B cell (primary cell): Measurements from ENCODE around the gene ITGB1BP1.

ENCODE experiments used
- EZH2 ChIP-seq: IDR thresholded peaks from 2 replicates; pipeline ENCODE4 v1.6.1; 2012; ENCODE audit warnings: borderline replicate concordance, low read depth, mild to moderate bottlenecking, moderate library complexity, low read length; ENCODE audit not compliant: insufficient read depth, poor library complexity, severe bottlenecking
- TF ChIP-seq, protein P1 (sequence below): fragments of 200-600 bp; IDR thresholded peaks from one replicate; pipeline ENCODE4 v1.8.0; 2022; ENCODE audit warnings: antibody characterized with exemption, mild to moderate bottlenecking

DNA sequence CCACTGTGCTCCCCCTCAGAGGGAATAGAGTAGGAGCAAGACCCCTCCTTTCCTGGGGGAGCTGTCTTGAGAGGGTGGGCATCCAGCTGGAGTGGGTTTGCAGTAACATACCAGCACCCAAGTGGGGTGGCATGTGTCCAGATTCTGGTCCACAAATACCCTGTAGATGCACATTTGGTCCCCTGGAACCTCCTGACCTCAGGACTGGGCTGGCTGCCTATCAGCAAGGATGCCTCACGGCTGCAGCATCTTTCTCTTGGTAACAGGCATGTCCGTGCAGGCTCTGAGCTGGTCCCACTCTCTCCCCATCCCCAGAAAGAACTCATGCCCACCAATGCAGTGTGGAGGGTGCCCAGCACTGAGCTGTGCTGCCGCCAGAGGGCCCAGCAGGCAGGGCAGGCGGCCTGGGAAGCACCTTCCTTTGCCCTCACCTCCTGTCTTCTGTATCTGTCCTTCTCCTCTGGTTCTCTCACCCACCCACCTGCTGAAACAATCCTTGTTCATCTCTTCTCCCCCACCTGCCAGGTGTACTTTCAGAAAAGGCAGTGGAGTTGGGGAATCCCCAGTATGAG lies 47.4 kb downstream of the ITGB1BP1 start:
- TF ChIP-seq, protein P1, sequence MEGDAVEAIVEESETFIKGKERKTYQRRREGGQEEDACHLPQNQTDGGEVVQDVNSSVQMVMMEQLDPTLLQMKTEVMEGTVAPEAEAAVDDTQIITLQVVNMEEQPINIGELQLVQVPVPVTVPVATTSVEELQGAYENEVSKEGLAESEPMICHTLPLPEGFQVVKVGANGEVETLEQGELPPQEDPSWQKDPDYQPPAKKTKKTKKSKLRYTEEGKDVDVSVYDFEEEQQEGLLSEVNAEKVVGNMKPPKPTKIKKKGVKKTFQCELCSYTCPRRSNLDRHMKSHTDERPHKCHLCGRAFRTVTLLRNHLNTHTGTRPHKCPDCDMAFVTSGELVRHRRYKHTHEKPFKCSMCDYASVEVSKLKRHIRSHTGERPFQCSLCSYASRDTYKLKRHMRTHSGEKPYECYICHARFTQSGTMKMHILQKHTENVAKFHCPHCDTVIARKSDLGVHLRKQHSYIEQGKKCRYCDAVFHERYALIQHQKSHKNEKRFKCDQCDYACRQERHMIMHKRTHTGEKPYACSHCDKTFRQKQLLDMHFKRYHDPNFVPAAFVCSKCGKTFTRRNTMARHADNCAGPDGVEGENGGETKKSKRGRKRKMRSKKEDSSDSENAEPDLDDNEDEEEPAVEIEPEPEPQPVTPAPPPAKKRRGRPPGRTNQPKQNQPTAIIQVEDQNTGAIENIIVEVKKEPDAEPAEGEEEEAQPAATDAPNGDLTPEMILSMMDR: no peak
- no peak for TF ChIP-seq EZH2
